HepG2 (cell line): Measurements from ENCODE around the gene GJA3. TPM values are rescaled to one million over a fixed set of nuclear protein-coding genes. Genes with fewer than 3 reads are reported as not detected.

Source experiments
- ATAC-seq: fragments of 200-7000 bp; cut with Tn5 transposase; 3 replicates; pipeline ENCODE4 v1.9.1; 2020; ENCODE audit warnings: mild to moderate bottlenecking, moderate library complexity
- BruUV-seq: library from RNA; stranded (reverse); fragments of 400-500 nt; replicated peaks from 2 replicates; lab custom pipeline; 2021; lab: Mats Ljungman, UMichigan
- CTCF ChIA-PET: fragments of 300-600 bp; formaldehyde crosslinking; extraction: SDS; loops from one replicate; lab custom pipeline; 2021; ENCODE audit warnings: low total read pairs, inconsistent platforms, low intra/inter-chr PET ratio; lab: Yijun Ruan, JAX
- POLR2A ChIA-PET: fragments of 350-600 bp; sonication (Branson Sonifier 250); formaldehyde crosslinking; loops from one replicate; lab custom pipeline; 2020; ENCODE audit warnings: antibody characterized with exemption, inconsistent platforms; lab: Yijun Ruan, JAX
- DNase-seq: peaks from one replicate; pipeline ENCODE4 v3.0.0-alpha.2; 2015; ENCODE audit warnings: low spot score
- FAIRE-seq: peaks from 3 replicates; lab custom pipeline; 2011; peaks lifted over from hg19 to GRCh38; lab: Jason Lieb, UNC
- H2AFZ ChIP-seq: one replicate; pipeline ENCODE4 v1.6.1; 2011; ENCODE audit warnings: low read length, inconsistent platforms
- H3K27ac ChIP-seq: fragments of 300-600 bp; 3 replicates; pipeline ENCODE4 v1.8.0; 2011; ENCODE audit warnings: mixed run types, mild to moderate bottlenecking, mixed read lengths, low read length, inconsistent platforms; ENCODE audit not compliant: insufficient read depth; ENCODE audit errors: extremely low read length
- H3K27me3 ChIP-seq, 2 experiments: fragments of 200-600 bp in 1 of 2; 2 replicates in 1 of 2; 3 replicates in 1 of 2; pipeline versions ENCODE4 v1.6.0 to v1.8.0; 2011; ENCODE audit warnings: low read length in 2 of 2, mild to moderate bottlenecking in 2 of 2, moderate library complexity in 2 of 2, inconsistent platforms in 1 of 2; ENCODE audit not compliant: insufficient read depth in 2 of 2, control insufficient read depth in 1 of 2
- H3K36me3 ChIP-seq, 2 experiments: fragments of 200-600 bp in 1 of 2; replicated peaks in 1 of 2; 2 replicates in 1 of 2; 3 replicates in 1 of 2; pipeline versions ENCODE4 v1.5.1 to v1.8.0; 2011; ENCODE audit warnings: low read length in 2 of 2, inconsistent platforms in 1 of 2; ENCODE audit not compliant: insufficient read depth in 2 of 2, control insufficient read depth in 1 of 2
- H3K4me1 ChIP-seq: 2 replicates; pipeline ENCODE4 v1.5.1; 2012; ENCODE audit warnings: low read length, inconsistent platforms; ENCODE audit not compliant: insufficient read depth
- H3K4me2 ChIP-seq: 2 replicates; pipeline ENCODE4 v1.6.0; 2011; ENCODE audit warnings: low read depth, low read length, inconsistent platforms
- H3K4me3 ChIP-seq, 3 experiments: fragments of 200-600 bp in 1 of 3; sonication (generic), shearing (Covaris generic) in 1 of 3; replicated peaks in 1 of 3; 2 replicates each; pipeline ENCODE4 v1.5.1; 2011 to 2016; ENCODE audit warnings: low read length in 3 of 3, inconsistent platforms in 2 of 3, low read depth in 2 of 3, mild to moderate bottlenecking in 2 of 3, control low read depth in 1 of 3, mixed read lengths in 1 of 3; ENCODE audit not compliant: insufficient read depth in 1 of 3
- H3K79me2 ChIP-seq: one replicate; pipeline ENCODE4 v1.6.1; 2011; ENCODE audit warnings: low read length, inconsistent platforms; ENCODE audit not compliant: insufficient read depth
- H3K9ac ChIP-seq: 2 replicates; pipeline ENCODE4 v1.6.0; 2011; ENCODE audit warnings: mild to moderate bottlenecking, low read depth, low read length, inconsistent platforms; ENCODE audit not compliant: insufficient read depth
- H3K9me3 ChIP-seq: 2 replicates; pipeline ENCODE4 v1.5.1; 2012; ENCODE audit warnings: mild to moderate bottlenecking, low read length
- H4K20me1 ChIP-seq: 2 replicates; pipeline ENCODE4 v1.6.0; 2011; ENCODE audit warnings: inconsistent platforms, mild to moderate bottlenecking, low read length, moderate library complexity; ENCODE audit not compliant: insufficient read depth
- RAD21 ChIP-seq: fragments of 450-650 bp; formaldehyde crosslinking; IDR thresholded peaks from 2 replicates; pipeline ENCODE4 v1.5.0; 2020; ENCODE audit warnings: mild to moderate bottlenecking
- SAP130 ChIP-seq: IDR thresholded peaks from 2 replicates; pipeline ENCODE4 v1.6.1; 2016; ENCODE audit warnings: low read depth
- TOE1 ChIP-seq: sonication (generic); formaldehyde crosslinking; IDR thresholded peaks from 2 replicates; pipeline ENCODE4 v1.4.0; 2020; ENCODE audit warnings: mild to moderate bottlenecking, missing genetic modification reagents
- ZNF235 ChIP-seq: sonication (generic); formaldehyde crosslinking; IDR thresholded peaks from 2 replicates; pipeline ENCODE4 v1.8.1; 2023; ENCODE audit warnings: mild to moderate bottlenecking, missing genetic modification reagents, borderline replicate concordance
- ZSCAN12 ChIP-seq: sonication (generic); formaldehyde crosslinking; IDR thresholded peaks from 2 replicates; pipeline ENCODE4 v1.9.0; 2021; ENCODE audit warnings: mild to moderate bottlenecking, missing genetic modification reagents
- ZSCAN9 ChIP-seq: IDR thresholded peaks from 2 replicates; pipeline ENCODE4 v1.6.1; 2016; ENCODE audit warnings: borderline replicate concordance
- WGBS: methylation state at CpG from one replicate; pipeline ENCODE4 v1.1.6; 2017; ENCODE audit warnings: low lambda C conversion rate; 5-methylcytosine and 5-hydroxymethylcytosine counted together
- in situ Hi-C: cut with HindIII; loops from 2 replicates; pipeline ENCODE4 v1.10.0; 2017; ENCODE audit warnings: low pct_unique_long_range_greater_than_20kb; ENCODE audit not compliant: extremely low pct_ligation_motif_present
- intact Hi-C: fragments of 100-400 bp; cut with micrococcal nuclease; formaldehyde crosslinking; loops from one replicate; pipeline ENCODE4 v1.10.0; 2022; ENCODE audit not compliant: unreplicated experiment
- polyA plus RNA-seq, 8 experiments: library from polyadenylated mRNA; depleted of rRNA in 3 of 8; stranded (reverse) in 7 of 8; unstranded in 1 of 8; fragments of >200 nt; fragmentation: Illumina TruSeq in 4 of 8; extraction: Trizol in 4 of 8; gene quantifications; 2 replicates each; pipeline versions ENCODE4 v1.2.1 to v1.2.3, GENCODE V29; 2011 to 2016; ENCODE audit warnings: low read depth in 4 of 8, missing spikeins in 1 of 8, mixed read lengths in 1 of 8; ENCODE audit not compliant: insufficient read depth in 1 of 8
- total RNA-seq, 5 experiments: library from RNA; depleted of rRNA; stranded (reverse); fragments of >200 nt; fragmentation: Illumina TruSeq; extraction: Trizol; gene quantifications; 2 replicates each; pipeline ENCODE4 v1.2.3, GENCODE V29; 2016; ENCODE audit warnings: low read depth in 1 of 5
- TF ChIP-seq, protein P1 (sequence below): sonication (generic); formaldehyde crosslinking; IDR thresholded peaks from 2 replicates; pipeline ENCODE4 v1.5.1; 2020; ENCODE audit warnings: mild to moderate bottlenecking, missing genetic modification reagents, borderline replicate concordance
- TF ChIP-seq, protein P2 (sequence below): sonication (generic); formaldehyde crosslinking; IDR thresholded peaks from 2 replicates; pipeline ENCODE4 v1.8.0; 2022; ENCODE audit warnings: missing genetic modification reagents, mild to moderate bottlenecking, moderate library complexity, borderline replicate concordance
- TF ChIP-seq, protein P3 (sequence below): sonication (generic); formaldehyde crosslinking; IDR thresholded peaks from 2 replicates; pipeline ENCODE4 v1.4.0; 2020; ENCODE audit warnings: low read depth, mild to moderate bottlenecking, missing genetic modification reagents
- TF ChIP-seq, protein P4 (sequence below): sonication (generic); formaldehyde crosslinking; IDR thresholded peaks from 2 replicates; pipeline ENCODE4 v1.4.0; 2020; ENCODE audit warnings: mild to moderate bottlenecking, missing genetic modification reagents

GJA3 gene
- total and polyA plus RNA-seq, 2 of the 13 experiments (the other 11 are each of a cell fraction or from before 2014, with no cell fraction given) = 0.04 TPM

DNA sequence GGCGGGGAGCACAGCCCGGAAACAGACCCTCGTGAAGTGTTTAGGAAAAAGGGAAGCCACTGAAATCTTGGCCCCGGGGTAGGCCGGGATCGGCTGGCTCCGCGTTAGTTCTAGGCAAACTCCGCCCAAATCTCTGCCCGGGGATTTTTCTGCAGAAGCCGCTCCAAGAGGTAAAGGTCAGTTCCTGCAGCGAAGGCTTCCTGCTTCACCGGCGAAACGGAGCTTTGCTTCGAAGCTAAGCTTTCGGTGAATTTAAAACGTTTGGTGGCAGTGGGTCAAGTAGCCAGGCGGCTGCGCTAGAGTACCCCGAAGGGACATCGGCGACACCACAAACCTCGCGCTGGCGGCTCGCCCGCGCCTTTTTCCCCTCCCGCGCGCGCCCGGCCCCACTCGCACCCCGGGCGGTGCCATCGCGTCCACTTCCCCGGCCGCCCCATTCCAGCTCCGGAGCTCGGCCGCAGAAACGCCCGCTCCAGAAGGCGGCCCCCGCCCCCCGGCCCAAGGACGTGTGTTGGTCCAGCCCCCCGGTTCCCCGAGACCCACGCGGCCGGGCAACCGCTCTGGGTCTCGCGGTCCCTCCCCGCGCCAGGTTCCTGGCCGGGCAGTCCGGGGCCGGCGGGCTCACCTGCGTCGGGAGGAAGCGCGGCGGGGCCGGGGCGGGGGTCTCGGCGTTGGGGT is 31.4 kb upstream of the GJA3 start (continued):
- TF ChIP-seq, protein P1, sequence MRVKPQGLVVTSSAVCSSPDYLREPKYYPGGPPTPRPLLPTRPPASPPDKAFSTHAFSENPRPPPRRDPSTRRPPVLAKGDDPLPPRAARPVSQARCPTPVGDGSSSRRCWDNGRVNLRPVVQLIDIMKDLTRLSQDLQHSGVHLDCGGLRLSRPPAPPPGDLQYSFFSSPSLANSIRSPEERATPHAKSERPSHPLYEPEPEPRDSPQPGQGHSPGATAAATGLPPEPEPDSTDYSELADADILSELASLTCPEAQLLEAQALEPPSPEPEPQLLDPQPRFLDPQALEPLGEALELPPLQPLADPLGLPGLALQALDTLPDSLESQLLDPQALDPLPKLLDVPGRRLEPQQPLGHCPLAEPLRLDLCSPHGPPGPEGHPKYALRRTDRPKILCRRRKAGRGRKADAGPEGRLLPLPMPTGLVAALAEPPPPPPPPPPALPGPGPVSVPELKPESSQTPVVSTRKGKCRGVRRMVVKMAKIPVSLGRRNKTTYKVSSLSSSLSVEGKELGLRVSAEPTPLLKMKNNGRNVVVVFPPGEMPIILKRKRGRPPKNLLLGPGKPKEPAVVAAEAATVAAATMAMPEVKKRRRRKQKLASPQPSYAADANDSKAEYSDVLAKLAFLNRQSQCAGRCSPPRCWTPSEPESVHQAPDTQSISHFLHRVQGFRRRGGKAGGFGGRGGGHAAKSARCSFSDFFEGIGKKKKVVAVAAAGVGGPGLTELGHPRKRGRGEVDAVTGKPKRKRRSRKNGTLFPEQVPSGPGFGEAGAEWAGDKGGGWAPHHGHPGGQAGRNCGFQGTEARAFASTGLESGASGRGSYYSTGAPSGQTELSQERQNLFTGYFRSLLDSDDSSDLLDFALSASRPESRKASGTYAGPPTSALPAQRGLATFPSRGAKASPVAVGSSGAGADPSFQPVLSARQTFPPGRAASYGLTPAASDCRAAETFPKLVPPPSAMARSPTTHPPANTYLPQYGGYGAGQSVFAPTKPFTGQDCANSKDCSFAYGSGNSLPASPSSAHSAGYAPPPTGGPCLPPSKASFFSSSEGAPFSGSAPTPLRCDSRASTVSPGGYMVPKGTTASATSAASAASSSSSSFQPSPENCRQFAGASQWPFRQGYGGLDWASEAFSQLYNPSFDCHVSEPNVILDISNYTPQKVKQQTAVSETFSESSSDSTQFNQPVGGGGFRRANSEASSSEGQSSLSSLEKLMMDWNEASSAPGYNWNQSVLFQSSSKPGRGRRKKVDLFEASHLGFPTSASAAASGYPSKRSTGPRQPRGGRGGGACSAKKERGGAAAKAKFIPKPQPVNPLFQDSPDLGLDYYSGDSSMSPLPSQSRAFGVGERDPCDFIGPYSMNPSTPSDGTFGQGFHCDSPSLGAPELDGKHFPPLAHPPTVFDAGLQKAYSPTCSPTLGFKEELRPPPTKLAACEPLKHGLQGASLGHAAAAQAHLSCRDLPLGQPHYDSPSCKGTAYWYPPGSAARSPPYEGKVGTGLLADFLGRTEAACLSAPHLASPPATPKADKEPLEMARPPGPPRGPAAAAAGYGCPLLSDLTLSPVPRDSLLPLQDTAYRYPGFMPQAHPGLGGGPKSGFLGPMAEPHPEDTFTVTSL (CRISPR knock-in tag) = 0 out of 2 replicates have a peak, but pooled peaks have one; percentile 19
- TF ChIP-seq TOE1 = no peak

DNA sequence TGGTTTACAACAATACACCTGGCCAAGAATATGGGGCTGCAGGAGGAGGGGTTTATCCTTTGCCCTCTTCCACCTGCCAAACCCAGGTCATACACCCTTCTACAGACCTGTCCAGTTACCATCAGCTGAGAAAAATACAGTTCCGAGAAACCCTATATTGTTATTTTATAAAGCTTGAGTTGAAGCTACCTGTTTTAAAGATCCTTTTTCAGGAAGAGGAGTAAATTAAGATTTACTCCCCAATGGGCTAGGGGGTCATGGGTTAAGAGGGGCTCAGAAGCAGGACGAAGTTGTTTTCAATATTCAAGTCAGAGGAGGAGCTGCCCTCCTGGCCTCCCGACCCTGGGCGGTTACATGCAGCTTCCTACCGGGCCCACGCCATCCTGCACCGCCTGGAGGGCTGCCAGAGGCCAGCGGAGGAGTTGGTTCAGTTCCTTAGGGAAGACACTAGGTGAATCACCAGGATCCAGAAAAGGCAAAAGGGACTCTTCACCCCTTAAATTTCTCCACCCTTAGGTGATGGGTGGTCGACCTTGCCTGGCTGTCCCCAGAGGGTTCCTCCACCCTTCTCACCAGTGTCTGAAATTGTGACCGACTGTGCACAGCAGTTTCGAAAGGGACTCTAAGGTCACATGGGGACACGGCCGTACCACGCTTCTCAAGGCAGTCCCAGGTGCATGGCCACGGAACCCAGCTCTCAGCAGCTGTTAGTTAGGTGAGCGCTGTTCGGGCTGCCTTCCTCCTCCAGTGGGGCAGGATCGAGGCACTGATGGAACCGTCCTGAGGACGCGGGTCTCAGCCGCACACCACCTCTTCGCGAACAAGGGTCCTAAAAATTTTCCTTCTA is 30.7 kb upstream of the GJA3 start:
- BruUV-seq = no TSS peak
- Histone ChIP-seq H3K9me3 (no peaks in the 10 kb centered on the region), H3K27me3 (peaks cover 4 to 63% of the 10 kb centered on the region in 2 experiments), H3K36me3 (no peaks in the 10 kb centered on the region), H3K79me2 (no peaks in the 10 kb centered on the region), H3K4me2 (peak overlapping the region; percentile 79), H2AFZ (no peak overlapping the region), H3K4me3 (peak overlapping the region; percentile 49 to 70 (median 60)), H4K20me1 (no peaks in the 10 kb centered on the region), H3K4me1 (peaks cover 35% of the 10 kb centered on the region), H3K9ac (0 out of 2 replicates have a peak overlapping the region, but pooled peaks have one; percentile 10), H3K27ac (no peak overlapping the region)
- intact Hi-C loops (no loop called here), in situ Hi-C loops (loop anchor here (10.0 kb wide), 1 partner anchor 103 kb away; no protein-coding TSS in a partner anchor)
- CTCF ChIA-PET = no interaction called here
- POLR2A ChIA-PET = no interaction called here
- FAIRE-seq = no peak
- DNase-seq = no peak
- WGBS = 15% methylated on average over 8 of the region's 24 CpGs
- ATAC-seq = peak; percentile 46
- TF ChIP-seq ZNF235 (CRISPR knock-in tag) (no peak), ZSCAN12 (CRISPR knock-in tag) (no peak), SAP130 (CRISPR knock-in tag) (no peak), ZSCAN9 (CRISPR knock-in tag) (no peak), RAD21 (no peak)
- TF ChIP-seq, protein P2, sequence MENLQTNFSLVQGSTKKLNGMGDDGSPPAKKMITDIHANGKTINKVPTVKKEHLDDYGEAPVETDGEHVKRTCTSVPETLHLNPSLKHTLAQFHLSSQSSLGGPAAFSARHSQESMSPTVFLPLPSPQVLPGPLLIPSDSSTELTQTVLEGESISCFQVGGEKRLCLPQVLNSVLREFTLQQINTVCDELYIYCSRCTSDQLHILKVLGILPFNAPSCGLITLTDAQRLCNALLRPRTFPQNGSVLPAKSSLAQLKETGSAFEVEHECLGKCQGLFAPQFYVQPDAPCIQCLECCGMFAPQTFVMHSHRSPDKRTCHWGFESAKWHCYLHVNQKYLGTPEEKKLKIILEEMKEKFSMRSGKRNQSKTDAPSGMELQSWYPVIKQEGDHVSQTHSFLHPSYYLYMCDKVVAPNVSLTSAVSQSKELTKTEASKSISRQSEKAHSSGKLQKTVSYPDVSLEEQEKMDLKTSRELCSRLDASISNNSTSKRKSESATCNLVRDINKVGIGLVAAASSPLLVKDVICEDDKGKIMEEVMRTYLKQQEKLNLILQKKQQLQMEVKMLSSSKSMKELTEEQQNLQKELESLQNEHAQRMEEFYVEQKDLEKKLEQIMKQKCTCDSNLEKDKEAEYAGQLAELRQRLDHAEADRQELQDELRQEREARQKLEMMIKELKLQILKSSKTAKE = no peak
- TF ChIP-seq, protein P3, sequence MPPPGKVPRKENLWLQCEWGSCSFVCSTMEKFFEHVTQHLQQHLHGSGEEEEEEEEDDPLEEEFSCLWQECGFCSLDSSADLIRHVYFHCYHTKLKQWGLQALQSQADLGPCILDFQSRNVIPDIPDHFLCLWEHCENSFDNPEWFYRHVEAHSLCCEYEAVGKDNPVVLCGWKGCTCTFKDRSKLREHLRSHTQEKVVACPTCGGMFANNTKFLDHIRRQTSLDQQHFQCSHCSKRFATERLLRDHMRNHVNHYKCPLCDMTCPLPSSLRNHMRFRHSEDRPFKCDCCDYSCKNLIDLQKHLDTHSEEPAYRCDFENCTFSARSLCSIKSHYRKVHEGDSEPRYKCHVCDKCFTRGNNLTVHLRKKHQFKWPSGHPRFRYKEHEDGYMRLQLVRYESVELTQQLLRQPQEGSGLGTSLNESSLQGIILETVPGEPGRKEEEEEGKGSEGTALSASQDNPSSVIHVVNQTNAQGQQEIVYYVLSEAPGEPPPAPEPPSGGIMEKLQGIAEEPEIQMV = no peak
- TF ChIP-seq, protein P4, sequence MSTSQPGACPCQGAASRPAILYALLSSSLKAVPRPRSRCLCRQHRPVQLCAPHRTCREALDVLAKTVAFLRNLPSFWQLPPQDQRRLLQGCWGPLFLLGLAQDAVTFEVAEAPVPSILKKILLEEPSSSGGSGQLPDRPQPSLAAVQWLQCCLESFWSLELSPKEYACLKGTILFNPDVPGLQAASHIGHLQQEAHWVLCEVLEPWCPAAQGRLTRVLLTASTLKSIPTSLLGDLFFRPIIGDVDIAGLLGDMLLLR = no peak
